HG03060 (cell line): ENCODE measurements around the gene MAPRE3.
"Not testable (repeated sequence)": the region's sequence is repeated elsewhere in the genome, so short reads cannot be mapped to it uniquely, and the experiment has no call there.

Experiments
- ATAC-seq: cut with Tn5 transposase; IDR thresholded peaks from one replicate; pipeline ENCODE4 v1.9.1; 2021; ENCODE audit warnings: low read depth, moderate number of reproducible peaks; ENCODE audit not compliant: unreplicated experiment

The MAPRE3 gene

DNA sequence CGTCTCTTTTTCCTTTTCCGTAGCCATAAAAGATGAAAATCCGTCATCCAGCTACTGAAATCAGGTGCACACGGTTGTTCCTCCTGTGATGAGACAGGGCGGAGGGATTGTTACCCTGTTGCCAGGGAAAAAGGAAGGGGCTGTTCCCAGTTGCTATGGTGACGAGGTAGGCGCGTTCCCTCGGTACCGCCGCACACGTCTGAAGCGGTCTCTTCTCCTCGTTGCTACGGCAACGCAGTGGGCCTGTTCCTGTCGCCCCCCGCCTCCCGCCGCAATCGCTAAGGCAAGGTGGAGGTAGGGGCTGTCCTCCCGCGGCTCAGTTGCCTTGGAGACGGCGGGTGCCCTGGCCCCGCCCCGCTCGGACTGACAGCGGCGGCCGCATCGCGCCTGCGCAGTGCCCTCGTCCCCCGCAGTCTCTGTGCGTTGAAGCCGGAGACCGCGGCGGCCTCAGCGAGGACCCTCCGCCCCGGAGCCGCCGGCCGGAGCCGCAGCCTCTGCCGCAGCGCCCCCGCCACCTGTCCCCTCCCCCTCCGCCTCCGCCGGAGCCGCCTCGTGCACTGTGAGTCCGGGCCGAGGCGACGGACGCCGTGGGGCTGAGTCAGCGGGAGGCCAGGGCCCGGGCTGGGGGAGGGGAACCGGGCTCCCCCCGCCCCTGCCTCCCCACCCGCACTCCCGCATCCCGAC lies at the start of gene MAPRE3:
Gene MAPRE3 (plus strand): TSS at position 394 of the 684 bp plus-strand sequence. CDS start 51,582 bp downstream, outside the sequence.
- ATAC-seq, result no peak

DNA sequence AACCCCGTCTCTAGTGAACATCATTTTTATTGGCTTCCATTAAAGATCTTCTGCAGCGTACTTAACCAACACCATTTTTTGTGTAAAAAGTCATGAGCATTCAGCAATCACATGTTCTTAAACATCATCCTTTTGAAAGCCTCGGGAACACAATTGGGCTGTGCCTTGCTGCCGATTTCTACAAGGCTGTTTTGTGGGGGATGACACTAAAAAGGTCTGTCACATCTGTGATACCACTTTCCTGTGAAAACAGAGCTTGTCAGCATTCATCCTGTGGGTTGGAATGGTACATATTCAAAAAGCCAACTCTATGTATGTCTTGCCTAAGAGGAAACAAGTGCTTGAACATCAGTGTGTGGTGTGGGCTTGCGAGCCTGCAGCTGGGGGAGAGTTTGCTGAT lies 49.1 kb upstream of the MAPRE3 start:
- ATAC-seq, result no peak

DNA sequence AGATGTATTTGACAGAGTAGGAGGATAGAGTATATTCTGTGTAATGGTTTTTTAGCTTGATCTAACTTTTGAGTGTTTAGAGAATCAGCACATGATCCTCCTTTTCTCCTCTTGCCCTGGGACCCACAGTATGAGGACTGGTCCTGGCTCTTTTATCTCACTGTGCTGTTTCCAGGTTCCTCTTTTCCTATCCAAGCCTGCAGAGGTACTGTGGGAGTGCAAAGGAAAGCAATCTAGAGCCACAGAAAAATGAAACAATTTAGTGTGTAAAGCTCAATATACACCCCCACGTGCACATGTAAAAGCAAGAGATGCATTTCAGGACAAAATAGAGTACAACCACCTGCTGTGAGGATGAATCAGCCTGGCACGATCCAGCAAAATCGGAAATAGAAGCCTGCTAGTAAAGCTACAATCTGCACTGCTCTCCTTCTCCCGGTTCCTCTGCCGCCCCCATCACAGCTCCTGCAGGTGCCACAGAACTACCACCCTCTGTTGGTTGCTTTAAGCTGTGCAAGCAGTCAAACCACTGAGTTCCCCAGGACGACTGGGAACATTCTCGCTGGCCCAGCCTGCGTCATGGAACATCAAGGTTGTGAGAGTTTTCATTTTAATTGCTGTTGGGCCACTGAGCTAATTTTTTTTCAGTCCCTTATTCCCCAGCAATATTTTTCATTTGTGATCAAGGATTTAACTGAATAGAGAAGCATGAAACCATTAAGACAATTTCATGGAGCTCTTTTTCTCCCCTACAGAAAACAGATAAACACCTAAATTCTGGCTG lies 47.8 kb upstream of the MAPRE3 start:
- no peak for ATAC-seq

DNA sequence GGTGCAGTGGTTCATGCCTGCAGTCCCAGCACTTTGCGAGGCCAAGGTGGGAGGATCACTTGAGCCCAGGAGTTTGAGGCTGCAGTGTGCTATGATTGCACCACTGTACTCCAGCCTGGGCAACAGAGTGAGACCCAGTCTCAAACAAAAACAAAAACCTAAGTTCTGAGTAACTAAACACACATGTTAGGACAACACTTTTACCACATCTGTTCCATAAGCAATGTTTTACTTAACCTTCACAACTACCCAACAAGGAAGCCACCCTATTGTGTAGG lies 47.3 kb upstream of the MAPRE3 start:
- not testable (repeated sequence) for ATAC-seq

DNA sequence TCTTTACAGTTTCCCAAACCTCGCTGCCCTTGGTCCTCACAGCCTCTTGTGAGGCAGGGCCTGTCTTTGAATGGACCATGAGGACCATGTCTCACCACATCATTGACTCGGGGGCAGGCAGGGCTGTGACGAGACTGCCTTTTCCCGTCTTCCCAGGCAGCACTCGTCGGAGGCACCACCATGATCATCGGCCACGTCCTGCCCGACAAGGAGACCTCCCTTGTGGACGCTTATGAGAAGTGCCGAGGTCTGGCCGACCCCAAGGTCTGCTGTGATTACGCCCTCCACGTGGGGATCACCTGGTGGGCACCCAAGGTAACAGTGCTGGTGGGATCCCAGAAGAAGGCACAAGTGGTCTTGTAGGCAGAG lies 45.7 kb upstream of the MAPRE3 start:
- ATAC-seq, result no peak

DNA sequence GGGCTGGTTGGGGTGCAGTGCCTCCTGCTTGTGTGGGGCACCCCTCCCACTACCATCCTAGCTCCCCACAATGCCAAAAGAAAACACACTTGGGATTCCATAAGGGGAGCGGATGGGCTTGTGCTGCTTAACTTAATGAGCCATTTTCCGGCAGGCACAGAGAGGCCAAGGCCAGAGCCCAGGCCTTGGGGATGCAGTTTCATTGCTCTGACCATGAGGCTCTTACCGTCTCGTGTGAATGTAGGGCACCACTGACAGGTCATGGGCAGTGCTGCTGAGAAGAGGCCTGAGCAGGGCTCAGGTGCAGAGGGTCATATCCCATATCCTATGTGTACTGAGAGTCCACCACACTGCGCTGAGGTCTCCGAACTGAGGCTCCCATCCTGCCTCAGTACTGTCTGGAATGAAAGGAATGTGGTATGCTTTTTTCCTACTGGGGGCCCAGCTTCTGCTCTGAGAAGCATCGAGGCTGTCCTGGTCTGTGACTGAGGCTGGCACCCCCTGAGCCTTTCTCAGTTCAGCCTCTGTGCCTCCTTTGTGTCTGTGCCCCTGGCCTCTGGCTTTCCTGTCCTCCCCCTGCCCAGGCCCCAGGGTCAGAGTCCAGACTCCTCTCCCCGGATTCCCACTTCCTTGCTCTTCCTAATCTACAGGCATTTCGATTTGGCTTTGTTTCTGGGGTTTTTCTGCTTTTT lies 45.2 kb upstream of the MAPRE3 start:
- no peak for ATAC-seq

DNA sequence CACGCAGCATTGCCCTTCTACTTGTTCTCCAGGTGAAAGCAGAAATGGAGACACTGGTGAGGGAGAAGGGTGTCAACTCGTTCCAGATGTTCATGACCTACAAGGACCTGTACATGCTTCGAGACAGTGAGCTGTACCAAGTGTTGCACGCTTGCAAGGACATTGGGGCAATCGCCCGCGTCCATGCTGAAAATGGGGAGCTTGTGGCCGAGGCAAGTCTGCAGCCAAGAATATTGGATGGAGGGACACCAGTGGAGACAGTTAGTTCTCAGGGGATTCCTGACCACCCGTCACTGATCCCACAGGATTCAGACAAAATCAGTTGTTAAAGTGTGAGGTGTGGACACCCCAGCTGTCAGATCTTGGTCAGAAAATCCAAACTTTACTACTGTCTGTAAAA lies 43.2 kb upstream of the MAPRE3 start:
- no peak for ATAC-seq

DNA sequence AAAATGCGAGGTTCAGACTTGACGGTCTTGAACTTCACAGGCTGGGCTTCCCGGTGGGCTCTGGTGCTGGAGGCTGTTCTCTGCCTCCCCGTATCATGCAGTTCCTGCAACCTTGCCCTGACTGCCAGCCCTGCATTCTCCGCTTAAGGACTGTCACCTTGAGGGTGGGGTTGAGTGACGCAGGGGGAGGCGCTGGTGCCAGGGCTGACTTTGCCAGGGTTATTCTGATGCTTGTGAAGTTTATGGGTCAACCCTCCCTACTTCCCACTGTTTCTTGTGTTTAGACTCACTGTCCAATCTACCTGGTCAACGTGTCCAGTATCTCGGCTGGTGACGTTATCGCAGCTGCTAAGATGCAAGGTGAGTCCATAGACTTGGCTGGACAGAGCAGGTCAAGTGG lies 37.5 kb upstream of the MAPRE3 start:
- no peak for ATAC-seq

DNA sequence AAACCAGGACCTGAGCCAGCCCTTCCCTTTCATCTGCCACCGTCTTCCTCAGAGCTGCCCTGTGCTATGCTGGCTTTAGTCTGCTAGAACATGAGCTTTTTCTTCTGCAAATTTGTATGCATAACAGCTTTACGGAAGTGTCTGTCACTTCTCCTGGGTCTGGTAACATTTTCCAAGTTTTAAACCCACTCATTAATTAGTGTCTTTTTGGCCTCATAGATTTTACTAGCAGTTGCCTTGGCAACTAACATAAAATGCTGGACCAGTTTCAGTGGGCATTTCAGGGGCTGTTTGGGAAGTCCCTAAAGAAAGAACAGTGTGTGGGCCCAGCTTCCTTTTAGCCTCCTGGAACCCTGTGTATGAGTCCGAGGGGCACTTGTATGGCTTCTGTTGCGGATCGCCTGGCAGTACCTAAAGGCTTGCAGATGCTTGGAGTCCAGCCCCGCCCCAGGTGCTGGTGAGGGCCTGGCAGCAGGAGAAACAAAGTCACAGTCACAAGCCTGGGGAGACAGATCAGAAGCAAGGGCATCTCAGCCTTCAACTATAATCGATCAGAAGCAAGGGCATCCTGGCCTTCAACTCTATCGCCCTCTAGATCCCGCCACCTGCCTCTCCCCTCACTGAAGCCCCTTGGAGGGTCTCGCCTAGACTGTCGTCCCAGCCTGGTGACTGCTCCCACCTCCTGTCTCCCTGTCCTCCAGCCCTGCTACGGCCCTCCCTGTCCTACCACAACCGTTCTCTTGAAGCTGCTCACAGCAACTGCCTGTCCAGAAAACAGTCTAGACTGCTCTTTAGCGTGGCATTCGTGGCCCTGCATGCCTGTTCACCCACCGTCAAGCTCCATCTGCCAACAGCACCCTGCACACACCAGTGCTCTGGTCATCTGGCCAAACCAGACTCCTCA lies 36.8 kb upstream of the MAPRE3 start:
- ATAC-seq, result no peak

DNA sequence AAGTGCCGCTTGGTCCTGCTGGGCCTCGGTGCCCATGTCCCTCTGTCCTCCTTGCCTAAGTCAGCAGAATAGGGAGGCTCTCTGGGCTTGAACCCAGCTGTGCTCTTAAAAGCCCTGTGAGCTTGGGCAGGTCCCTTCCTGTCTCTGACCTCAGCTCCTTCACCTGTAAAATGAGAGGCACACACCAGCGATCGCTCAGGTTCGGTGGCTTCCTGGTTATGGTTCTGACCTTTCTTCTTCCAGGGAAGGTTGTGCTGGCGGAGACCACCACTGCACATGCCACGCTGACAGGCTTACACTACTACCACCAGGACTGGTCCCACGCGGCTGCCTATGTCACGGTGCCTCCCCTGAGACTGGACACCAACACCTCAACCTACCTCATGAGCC lies 36.1 kb upstream of the MAPRE3 start:
- no peak for ATAC-seq

DNA sequence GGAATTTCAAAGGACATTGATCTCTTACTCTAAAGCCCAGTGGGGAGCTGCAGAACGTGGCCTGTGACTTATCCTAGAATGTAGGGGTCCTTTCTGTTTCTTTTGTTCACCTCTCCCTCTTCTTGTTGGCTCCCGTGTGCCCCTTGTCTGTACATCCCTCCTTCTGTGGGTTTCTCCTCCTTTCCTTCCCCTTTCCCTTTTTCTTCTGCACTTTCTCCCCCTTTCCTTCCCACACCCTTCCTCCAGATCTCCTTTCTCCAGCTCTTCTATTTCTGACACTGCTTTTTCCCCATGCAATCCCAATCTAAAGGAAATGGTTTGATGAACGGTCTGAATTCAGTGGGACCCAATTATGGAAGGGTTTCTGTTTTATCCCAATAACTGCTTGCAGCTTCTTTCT lies 35.5 kb upstream of the MAPRE3 start:
- no peak for ATAC-seq

DNA sequence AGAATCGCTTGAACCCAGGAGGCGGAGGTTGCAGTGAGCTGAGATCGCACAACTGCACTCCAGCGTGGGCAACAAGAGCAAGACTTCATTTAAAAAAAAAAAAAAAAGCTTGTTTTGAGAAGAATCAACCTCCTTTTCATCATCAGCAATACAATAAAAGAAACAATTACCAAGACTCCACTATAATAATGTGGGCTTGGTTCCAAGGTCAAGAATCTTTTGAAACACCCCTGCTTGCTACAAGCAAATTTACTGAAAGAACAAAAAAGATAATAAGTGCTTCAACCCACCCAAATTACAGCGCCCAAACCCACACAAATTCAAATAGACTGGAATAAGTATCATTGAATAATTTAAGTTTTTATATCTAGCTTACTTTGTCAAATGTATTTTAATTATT lies 33.6 kb upstream of the MAPRE3 start:
- no peak for ATAC-seq

DNA sequence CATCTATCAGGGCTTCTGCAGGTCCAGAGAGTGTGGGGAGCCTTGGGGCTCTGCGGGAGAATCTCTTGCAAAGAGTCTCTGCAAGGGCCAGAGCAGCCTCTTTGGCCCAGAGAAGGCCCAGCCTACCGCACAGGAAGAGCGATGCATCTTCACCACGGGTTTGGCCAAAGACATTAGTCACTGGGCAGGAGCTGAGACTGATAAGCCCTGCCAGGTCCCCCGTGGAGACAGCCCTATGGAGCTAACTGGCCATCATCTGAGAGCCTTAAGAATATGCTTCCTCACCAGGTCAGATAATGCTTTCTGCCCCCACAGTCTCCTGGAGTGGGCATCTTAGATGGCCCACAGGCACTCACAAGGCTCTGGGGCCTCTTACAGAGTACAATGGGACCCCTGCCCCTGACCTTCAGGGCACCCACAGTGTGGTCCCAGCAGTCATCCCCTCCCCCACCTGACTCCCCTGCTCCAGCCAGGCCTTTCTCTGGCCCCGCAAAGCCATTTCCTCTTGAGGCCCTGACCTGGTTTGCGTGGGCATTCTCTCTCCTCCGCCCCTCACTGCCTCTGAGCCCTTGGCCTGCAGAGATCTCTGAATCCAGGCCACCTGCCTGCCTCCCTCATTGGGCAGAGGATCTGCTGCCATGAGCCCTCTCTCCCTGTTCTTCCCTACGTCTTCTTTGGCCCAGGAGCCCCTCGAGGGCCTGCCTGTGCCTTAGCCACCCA lies 31.9 kb upstream of the MAPRE3 start:
- ATAC-seq, result no peak

DNA sequence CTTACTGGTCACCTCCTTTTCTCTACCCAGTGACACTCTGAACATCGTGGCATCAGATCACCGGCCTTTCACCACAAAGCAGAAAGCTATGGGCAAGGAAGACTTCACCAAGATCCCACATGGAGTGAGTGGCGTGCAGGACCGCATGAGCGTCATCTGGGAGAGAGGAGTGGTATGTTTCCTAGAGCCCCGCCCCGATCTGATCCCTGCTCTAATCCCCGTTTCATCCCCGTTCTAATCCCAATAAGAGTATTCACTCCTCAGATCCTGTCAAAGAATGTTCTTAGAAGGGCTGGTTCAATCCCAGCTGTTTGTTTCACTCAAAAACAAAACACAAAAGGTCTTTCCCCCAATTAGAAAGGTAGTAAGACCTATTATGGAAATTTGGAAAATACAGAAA lies 30.4 kb upstream of the MAPRE3 start:
- ATAC-seq, result no peak

DNA sequence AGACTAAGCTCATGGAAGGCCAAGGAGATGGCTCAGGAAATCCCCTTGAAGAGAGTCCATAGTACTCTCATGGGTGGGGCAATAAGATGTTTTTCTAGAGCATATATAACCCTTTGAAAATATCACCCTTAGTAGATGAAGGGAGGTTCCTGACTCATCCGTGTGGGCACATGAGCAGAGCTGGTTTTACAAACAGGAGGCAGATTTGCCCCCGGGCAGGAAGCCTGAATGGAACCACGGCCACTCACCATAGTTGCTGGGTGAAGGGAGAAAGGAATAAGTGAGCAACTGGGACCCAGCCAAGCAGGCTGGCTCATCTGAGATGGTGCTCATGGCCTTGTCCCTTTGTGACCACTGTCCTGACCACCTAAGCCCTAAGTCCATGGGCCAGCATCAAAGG lies 29.0 kb upstream of the MAPRE3 start:
- ATAC-seq, result no peak

DNA sequence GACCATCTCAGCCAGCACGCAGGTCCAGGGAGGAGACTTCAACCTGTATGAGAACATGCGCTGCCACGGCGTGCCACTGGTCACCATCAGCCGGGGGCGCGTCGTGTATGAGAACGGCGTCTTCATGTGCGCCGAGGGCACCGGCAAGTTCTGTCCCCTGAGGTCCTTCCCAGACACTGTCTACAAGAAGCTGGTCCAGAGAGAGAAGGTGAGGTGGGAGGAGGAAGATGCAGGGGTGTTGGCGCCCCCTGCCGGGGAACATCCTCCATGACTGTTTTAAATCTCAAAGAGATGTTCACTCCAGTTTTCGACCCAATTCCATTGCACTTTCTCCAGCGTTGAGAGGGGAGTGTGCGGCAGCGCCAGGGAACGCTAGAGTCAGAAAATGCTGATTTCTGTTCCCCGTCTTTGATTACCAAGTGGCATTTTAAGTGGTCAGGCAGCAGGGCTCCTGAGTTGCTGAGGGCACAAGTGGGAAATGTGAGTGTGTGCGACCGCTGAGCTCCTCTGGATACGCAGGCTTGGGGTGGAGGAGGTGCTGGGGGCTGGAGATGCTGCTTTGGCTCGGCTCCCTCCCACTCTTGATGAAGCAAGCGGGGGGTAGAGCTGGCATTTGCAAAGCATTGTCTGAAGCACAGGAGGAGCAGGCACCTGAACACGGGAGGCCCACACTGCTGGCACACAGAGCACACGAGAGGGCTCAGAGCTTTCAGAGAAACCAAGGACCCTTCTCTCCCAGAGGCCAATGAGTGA lies 27.7 kb upstream of the MAPRE3 start:
- no peak for ATAC-seq

DNA sequence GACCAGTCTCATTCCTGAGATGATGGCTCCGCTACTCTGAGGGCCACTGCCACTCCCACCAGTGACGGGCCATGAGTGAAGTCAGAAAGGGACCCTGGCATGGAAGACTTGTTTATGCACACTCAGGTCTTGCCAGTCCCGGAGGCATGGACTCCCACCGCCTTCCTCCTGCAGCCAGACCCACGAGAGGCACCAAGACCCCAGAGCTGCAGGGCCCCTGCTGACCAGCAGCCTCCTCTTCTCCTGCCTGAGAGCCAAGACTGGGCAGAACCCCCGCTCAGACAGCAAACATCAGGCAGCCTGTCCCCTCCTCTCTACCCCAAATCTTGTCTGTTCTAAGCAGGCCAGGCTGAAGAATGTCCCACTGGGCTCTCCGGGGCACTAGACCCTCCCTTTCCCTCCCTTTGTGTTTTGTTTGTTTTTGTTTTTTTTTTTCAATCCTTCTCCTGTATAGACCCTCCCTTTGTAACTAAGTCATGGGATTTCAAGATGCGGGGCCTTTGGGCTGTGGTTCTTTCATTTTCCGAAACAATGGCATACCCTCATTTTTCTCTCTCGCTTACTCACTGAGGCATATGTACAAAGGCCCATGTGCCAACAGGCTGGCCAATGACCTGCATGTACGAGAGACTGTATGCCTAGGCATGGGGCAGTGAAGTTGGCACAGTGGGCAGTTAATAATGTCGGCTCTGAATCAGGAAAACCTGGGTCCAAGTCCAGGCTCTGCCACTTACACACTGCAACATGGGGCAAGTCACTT lies 24.3 kb upstream of the MAPRE3 start:
- no peak for ATAC-seq

DNA sequence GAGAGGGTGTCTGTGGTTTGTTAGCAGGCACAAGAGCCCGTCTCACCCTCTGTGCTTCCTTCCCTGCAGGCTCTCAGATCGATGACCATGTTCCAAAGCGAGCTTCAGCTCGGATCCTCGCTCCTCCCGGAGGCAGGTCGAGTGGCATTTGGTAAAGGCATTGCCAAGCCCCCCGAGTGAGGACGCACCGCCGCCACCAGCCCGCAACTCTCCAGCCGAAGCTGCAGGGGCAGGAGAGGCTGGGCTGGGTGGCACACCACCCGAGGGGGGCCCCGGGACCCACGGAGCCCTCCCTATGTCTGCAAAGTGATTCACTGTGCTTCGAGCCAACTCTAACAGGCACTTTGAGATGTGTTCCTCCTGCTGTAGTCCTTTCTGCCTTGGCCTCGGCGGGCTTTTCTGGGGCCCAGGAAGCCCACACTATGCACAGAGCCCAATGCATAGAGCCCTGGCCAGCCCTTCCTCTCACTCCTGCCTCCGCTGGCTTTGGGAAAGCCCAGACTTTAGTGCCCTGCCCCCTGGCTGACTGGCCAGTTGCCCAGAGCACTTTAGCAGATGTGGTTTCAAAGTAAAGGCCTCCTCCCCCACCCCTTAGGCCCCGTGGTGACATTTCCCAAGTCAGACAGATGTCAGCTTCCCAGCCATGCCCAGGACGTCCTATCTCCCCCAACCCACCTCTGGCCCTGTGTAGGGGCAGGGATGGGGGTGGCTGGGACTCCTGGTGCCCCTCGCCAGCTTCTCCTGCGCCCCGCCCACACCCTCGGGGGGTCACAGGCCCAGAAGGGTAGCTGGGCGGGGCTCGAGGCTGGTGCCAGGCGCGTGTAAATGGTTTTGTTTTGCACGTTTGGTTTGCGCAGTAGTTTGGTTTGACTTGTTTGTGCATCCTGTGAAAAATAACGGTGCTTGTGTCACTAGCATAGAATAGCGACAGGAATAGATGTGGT lies 23.3 kb upstream of the MAPRE3 start:
- ATAC-seq, result no peak
